AG04449 (cell line): ENCODE results near the gene SWAP70.

Experiments used
- CTCF ChIA-PET: fragments of 350-600 bp; formaldehyde crosslinking; extraction: SDS; loops from one replicate; lab custom pipeline; 2021; ENCODE audit warnings: antibody characterized with exemption; lab: Yijun Ruan, JAX
- POLR2A ChIA-PET: fragments of 400-600, 350-600 bp; formaldehyde crosslinking; extraction: SDS; loops from one replicate; lab custom pipeline; 2020; ENCODE audit warnings: antibody characterized with exemption, inconsistent platforms; lab: Yijun Ruan, JAX
- DNase-seq: peaks from one replicate; pipeline ENCODE4 v3.0.0-alpha.2; 2010; ENCODE audit warnings: low read depth, low spot score
- H3K4me3 ChIP-seq: 2 replicates; pipeline ENCODE4 v1.5.1; 2011; ENCODE audit warnings: low read depth, mild to moderate bottlenecking, control low read depth, low read length
- TF ChIP-seq, protein P1 (sequence below): IDR thresholded peaks from one replicate; pipeline ENCODE4 v1.5.1; 2011; ENCODE audit warnings: mild to moderate bottlenecking, moderate library complexity, low read length, control low read depth, inconsistent platforms; ENCODE audit not compliant: insufficient read depth; ENCODE audit errors: missing control alignments

SWAP70 gene

DNA sequence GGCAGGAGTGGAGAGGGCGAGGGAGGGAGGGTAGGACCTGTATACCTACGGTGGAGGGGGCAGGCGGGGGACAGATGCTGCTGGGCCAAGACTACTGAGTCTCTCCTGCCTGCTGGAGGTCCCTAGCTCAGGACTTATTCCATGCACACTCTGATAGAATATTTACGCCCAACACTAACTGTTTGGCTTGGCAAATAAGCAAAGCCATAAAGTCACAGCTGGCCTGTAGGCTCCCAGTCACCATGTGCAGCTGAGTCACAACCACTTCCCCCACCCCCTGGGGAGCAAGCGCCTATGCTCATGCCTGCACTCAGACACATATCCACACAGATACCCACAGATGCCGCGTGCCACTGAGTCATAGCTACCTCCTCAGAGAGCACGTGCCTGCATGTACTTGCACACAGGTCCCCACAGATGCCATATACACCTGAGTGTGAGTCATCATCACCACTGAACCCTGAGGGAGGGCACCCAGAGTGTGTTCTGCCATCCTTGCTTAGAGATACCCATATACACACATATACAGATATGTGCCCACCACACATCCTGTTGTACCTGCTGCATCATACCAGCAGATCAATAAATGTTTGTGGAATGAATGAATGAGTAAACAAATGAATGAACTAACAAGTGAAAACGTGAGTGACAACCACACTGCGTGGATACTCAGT is 95.8 kb downstream of the SWAP70 start:
- ChIA-PET POLR2A (interaction anchor here (0.7 to 2.6 kb wide), 27 partner anchors 10 to 615 kb away, joined by 3 to 36 read pairs (median 6); partner anchors contain the start of genes ADM and ZNF143), CTCF (interaction anchor here (0.5 to 2.8 kb wide), 18 partner anchors 9 to 565 kb away, joined by 3 to 17 read pairs (median 6); no protein-coding TSS in a partner anchor)
- TF ChIP-seq, protein P1, sequence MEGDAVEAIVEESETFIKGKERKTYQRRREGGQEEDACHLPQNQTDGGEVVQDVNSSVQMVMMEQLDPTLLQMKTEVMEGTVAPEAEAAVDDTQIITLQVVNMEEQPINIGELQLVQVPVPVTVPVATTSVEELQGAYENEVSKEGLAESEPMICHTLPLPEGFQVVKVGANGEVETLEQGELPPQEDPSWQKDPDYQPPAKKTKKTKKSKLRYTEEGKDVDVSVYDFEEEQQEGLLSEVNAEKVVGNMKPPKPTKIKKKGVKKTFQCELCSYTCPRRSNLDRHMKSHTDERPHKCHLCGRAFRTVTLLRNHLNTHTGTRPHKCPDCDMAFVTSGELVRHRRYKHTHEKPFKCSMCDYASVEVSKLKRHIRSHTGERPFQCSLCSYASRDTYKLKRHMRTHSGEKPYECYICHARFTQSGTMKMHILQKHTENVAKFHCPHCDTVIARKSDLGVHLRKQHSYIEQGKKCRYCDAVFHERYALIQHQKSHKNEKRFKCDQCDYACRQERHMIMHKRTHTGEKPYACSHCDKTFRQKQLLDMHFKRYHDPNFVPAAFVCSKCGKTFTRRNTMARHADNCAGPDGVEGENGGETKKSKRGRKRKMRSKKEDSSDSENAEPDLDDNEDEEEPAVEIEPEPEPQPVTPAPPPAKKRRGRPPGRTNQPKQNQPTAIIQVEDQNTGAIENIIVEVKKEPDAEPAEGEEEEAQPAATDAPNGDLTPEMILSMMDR = no peak
- peak; percentile 100 for DNase-seq
- no peak overlapping the region for H3K4me3 ChIP-seq

DNA sequence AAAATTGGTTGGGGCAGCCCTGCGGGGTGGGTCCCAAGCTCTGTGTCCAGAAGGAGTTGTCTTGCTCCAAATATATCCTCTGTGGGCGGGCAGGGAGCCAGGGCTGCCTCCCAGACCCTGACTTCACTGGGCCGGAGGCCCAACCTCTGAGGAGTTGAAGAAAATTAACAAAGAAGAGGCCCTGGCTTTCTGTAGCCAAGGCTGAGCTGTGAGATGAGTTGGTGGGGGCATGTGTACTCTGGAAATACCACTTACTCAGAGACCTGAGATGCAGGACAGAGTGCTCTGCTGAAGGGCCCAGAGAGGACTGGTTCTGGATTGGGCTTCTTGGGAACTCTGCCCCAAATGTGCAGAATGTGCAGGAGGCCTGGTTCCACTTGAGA is 96.3 kb downstream of the SWAP70 start:
- POLR2A ChIA-PET = interaction anchor here (0.6 to 2.6 kb wide), 25 partner anchors 10 to 615 kb away, joined by 3 to 36 read pairs (median 6); partner anchors contain the start of genes ADM and ZNF143
- no peak overlapping the region for H3K4me3 ChIP-seq
- CTCF ChIA-PET = interaction anchor here (1.1 to 2.8 kb wide), 9 partner anchors 9 to 564 kb away, joined by 3 to 17 read pairs (median 7); no protein-coding TSS in a partner anchor
- DNase-seq = no peak
- TF ChIP-seq, protein P1 = no peak

DNA sequence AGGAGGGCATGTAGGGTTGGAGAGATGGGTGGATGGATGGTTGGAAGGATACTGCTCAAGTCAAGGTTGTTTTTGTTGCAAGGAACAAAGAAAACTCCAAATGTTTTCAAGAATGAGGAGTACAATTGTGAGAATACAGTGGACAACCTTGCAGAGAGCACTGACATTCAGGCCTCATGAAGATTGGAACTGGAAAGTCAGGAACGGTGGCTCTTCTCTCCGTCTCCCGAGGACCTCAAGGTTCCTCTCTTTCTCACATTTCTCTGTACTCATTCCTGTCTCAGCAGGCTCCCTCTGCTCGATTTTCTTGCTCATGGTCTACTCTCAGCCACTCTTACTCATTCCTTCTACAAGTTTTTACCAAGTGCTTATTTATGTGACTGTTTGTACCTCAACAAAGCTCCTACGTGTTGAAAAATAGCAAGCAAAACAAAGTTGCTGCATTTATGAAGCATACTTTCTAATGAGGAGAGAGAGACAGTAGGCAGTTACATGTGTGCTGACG is 97.6 kb downstream of the SWAP70 start:
- no peak overlapping the region for H3K4me3 ChIP-seq
- POLR2A ChIA-PET = no interaction called here
- CTCF ChIA-PET = no interaction called here
- TF ChIP-seq, protein P1 = no peak
- no peak for DNase-seq

GRCh38 chr11:9762531-9762930 is 98.7 kb downstream of the SWAP70 start:
- TF ChIP-seq, protein P1 = no peak
- no peak for DNase-seq
- ChIA-PET CTCF (interaction anchor here (1.5 kb wide), 1 partner anchor 210 kb away, joined by 7 read pairs; no protein-coding TSS in a partner anchor), POLR2A (no interaction called here)
- H3K4me3 ChIP-seq = no peak overlapping the region

GRCh38 chr11:9763301-9763700 is 99.4 kb downstream of the SWAP70 start:
- H3K4me3 ChIP-seq = no peak overlapping the region
- ChIA-PET CTCF (interaction anchor here (1.0 to 1.5 kb wide), 2 partner anchors 141 to 210 kb away, joined by 3 to 7 read pairs; no protein-coding TSS in a partner anchor), POLR2A (no interaction called here)
- DNase-seq = no peak
- TF ChIP-seq, protein P1 = no peak

GRCh38 chr11:9765320-9766101 is 101.6 kb downstream of the SWAP70 start:
- CTCF ChIA-PET = interaction anchor here (1.1 to 2.1 kb wide), 3 partner anchors 152 to 207 kb away, joined by 3 to 9 read pairs (median 6); no protein-coding TSS in a partner anchor
- H3K4me3 ChIP-seq = no peak overlapping the region
- POLR2A ChIA-PET = interaction anchor here (0.6 to 2.4 kb wide), 10 partner anchors 9 to 543 kb away, joined by 3 to 25 read pairs (median 5); partner anchors contain the start of gene ADM
- DNase-seq = peak; percentile 97
- TF ChIP-seq, protein P1 = no peak
